ENCODE measurements around the gene MRGPRE. TPM values are rescaled to one million over a fixed set of nuclear protein-coding genes. Genes with fewer than 3 reads are reported as not detected.

Gene MRGPRE
- total RNA-seq, 1 experiment from 2014 or later = not detected

DNA sequence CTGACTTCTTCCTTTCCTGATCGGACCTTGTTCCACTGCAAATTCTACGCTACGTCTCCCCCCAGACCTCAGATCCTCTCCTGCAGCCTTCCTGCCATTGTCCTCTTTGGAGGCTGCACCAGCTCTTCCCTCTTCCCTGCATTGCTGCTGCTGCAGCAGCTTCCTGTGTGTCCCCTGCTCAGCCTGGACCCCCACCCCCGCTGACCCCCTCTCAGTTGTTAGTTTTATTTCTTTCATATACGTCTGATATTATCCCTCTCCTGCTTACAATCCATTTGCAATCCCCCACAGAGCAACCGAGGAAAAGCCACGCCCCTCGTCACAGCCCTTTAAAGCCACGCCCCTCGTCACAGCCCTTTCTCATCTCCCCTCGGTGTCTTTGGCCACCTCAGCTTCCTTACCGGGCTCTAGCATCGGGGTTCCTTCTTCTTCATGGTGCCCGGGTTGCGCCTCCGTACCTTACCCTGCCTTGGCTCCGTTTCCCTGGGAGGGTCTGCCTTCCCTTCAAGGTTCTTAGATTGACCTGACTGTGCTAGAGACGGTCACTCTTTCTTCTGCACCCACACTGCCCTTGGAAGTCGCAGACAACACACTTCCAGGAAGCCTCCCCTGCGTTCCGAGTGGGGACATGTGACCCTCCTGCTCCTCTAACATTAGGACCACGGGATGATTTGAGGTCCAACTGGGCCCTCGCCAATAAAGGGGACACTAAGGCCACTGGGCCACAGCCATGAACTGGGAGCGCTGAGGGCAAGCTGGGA, 18.4 kb downstream of the MRGPRE start:
- DNase-seq (ENCODE audit: low read depth) = no peak

DNA sequence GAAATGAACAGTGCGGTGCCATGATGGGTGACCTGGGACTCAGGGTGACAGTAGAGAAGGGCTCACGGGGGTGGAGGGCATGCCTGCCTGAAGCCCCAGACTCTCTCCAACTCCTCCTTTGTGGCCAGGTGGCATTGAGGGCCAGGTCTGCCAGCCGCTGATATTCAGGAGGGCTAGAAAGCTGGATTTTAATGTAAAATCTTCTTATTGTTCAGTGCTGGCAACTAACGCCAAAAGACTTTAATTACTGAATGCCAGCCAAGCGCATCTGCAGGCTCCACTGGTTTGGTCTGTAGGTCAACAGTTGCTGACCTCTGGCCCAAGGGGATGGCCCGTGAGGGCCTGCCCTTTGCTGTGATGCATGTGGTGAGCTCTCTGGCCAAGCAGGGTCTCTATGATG, 23.9 kb downstream of the MRGPRE start:
- DNase-seq (ENCODE audit: low read depth) = no peak

DNA sequence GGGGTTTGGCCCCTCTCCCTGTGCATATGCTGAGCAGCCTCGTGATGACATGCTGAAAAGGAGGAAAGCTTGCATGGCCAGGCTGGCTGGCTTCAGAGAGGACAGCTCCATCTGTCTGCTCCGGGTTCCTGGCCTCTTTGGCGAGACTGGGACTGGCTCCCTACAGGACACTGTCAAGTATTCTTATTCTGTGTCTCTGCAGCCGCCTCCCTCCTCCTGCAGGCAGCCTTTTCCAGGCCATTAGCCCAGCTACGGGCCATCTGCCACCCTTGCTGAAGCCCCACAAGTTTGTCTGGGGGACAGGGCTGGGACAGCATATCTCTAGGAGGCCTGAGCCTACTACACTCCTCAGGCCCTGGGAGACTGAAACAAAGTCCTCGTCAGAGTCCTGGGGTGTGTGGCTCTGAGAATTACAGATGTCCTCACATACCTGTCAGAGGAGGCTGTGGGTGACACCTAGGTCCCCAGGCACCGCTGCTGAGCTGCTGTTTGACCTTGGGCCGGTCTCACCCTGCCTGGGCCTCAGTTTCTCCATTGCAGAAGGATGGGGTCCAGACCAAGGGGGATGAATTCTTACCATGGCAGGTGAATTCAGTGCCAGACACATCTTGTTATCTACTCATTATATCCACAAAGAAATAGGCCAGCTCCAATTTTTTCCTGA, 24.6 kb downstream of the MRGPRE start:
- no peak for DNase-seq (ENCODE audit: low read depth)

DNA sequence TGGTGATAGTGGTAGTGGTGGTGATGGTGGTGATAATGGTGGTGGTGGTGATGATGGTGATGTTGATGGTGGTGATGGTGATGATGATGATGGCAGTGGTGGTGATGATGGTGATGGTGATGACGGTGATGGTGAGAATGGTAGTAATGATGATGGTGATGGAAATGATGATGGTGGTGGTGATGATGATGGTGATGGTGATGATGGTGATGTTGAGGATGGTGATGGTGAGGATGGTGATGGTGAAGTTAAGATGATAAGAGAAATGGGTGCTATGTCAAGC, 25.4 kb downstream of the MRGPRE start:
- no peak for DNase-seq (ENCODE audit: low read depth)

DNA sequence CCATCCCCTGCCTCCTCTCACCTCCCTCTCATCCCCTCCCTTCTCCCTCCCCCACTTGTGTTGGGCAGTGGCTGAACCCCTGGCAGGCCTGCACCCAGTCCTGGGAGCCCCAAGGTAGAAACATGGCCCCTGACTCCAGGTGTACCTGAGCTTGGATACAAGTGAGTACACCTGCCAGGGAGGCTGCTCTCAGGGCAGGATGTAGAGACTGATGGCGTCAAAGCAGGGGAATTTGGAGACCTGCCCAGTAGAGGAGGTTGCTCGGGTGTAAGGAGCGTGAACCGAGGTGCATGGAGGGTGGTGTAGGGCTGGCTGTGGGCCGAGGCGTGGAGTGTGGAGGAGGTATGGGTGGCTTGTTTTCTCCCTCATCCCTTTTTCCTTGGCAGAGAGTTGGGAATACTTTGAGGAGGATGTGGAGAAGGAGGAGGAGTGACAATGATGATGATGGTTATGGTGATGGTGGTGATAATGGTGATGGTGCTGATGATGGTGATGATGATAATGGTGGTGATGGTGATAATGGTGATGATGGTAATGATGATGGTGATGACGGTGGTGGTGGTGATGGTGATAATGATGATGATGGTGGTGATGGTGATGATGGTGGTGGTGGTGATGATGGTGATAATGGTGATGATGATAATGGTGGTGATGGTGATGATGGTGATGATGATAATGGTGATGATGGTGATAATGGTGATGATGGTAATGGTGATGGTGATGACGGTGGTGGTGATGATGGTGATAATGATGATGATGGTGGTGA, 25.9 kb downstream of the MRGPRE start:
- DNase-seq (ENCODE audit: low read depth) = no peak

DNA sequence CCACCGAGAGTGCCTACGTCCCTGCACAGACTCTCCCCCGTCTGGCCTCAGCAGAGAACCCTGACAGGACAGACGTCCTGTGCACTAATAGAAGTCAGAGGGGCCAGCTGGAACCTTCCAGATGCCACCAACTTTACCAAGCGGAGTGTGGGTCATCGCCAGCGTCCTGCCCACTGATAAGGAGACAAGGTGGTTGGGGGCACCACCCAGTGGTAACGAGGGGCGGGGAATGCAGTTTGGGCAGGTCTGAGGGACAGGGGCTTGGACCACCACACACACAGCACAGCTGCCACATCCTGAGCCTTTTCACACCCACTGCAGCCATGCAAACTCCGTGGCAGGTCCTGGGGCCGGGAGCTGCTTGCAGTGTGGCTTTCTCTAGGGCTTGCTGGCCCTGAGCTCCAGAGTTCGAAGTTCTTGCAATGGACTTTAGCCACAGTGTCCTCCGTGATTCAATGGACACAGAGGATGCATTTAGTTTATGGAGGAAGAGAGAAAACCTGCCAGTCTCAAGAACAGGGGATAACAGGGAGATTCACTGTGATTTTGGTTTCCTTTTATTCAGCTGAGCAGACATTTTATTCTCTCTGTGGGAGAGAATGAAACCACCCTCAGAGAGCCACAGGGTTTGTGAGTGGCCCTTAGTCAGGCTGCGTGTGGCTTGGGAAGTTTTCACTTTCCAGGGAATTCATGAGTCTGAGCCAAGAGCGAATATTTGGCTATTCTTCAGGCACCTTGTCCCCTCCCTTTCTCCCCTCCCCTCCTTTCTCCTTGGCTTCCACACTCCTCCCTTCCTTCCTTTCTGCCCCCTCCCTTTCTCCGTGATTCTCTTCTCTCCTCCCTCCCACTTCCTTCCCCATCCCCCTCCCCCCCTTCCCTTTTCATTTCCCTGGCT, 26.7 kb downstream of the MRGPRE start:
- no peak for DNase-seq (ENCODE audit: low read depth)

DNA sequence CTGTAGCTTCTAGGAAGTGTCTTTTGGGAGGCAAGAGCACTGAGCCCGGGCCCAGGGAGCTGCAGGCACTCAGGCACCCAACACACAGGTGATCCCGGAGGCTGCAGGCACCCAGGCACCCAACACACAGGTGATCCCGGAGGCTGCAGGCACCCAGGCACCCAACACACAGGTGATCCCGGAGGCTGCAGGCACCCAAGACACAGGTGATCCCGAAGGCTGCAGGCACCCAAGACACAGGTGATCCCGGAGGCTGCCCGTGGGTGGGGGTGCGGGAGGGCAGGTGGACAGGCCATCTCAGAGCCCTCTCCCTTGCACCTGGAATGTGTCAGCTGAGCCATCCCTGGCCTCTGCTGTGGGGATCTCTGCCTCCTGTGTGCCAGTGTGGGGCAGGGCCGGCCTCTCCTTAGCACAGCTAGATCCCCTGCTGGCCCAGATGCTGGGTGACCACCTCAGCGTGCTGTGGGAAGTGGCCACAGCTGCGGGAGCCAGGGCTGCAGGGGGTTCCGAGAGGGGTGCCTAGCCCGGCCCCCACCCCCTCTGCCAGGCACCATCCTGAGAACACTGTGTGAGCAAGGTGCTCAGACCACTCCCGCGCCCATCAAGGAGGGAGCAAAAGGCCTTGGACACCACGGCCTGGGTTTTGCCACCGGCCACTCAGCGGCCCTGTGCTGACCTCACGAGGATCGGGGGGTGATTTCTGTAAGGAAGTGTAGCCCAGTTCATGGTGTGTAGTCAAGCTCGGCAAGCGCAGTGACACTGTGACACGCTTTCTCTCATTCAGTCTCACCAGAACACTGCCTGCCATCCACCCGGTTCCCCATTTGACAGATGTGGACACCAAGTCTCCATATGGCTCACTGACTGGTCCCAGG, 27.8 kb downstream of the MRGPRE start:
- no peak for DNase-seq (ENCODE audit: low read depth)

DNA sequence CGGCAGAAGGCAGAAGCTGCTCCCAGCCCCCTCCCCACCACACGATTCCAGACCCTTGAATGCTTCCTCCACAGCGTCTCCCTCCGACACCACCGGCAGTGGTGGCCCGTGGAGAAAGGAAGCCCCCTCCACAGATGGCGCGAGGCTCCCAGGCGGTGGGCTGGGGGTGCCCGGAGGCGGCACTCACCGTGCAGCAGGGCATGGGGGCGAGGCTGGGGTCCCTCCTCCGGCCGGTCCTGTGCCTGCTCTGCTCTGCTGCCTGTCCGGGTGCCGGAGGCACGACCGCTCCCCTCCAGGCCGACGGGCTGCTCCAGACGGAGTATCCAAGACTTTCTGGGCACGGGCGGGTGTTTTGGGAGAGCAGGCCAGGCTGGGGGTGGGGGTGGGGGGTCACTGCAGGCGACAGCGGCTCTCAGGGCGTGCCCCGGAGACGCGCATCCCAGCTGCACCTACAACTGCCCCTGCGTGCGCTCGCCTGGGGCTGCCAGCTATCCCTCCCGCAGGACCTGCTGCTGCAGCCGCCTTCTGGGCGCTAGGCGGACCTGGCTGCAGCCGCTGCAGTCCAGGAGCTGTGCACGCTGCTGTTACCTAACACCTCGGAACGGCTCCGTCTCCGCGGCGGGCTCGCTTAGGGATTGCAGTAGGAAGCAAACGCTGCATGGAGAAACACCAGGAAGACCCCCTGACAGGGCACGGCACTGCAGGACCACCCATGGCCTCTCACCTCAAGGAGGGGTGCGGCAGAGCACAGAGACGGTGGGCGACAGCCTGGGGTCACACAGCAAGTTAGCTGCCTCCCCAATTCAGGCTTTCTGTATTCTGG, 28.8 kb downstream of the MRGPRE start:
- no peak for DNase-seq (ENCODE audit: low read depth)

DNA sequence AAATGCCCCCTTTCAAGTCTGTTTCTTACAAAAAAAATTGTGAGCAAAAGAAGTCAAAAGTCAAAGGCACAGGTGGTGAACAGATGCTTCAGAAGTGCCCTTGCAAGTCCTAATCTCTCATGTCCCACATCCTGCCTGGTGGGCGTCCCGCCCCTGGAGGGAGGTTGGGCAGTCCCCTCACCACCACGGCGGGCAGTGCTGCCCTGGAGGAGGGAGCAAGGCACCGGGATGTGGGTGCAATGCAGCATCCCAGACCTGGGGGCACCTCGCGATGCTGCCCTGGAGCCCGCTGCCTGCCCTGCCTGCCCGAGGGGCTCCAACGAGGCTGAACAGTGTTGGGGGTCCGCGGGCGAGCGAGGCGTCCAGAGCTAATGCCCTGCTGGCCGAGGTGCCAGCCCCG, 29.5 kb downstream of the MRGPRE start:
- no peak for DNase-seq (ENCODE audit: low read depth)

DNA sequence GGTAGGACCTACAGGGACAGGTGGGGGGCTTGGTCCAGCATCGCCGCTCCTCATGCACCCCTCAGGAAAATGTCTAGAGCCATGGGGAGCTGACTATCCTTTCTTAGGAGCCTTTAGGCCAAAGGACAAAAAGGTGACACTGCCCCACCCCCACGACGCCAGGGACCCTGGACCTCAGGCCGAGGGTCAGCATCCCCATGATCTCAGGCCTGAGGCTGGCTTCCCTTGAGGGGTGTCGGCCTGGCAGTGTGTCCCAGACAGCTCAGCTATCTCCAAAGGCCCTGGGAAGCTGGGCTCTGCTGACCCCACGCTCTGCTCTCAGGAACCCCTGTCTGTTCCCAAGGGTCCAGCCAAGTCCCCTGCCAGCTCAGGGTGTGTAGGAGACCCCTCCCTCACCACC, 29.9 kb downstream of the MRGPRE start:
- DNase-seq (ENCODE audit: low read depth) = no peak

DNA sequence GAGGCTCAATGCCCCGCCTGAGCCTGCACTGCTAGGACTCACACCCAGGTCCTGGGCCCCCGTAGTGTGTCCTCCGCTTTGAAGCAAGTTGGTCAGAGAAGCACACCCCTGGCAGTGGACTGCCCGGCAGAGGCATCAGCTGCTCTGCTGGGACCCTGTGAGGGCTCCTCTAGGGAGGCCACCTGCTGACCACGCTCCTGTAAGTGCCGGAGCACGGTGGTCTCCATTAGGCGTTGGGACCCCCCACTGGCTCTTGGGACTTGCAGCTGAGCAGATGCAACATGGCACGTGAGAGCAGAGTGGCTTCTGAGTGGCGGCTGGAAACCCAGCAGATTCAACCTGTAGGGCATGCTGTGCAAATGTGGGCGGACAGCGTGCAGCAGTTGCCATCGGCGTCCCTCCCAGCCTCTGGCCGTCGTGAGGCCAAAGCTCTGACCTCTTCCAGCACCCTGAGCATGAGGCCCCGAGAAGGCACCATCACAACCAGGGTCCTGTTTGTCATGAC, 30.5 kb downstream of the MRGPRE start:
- no peak for DNase-seq (ENCODE audit: low read depth)

DNA sequence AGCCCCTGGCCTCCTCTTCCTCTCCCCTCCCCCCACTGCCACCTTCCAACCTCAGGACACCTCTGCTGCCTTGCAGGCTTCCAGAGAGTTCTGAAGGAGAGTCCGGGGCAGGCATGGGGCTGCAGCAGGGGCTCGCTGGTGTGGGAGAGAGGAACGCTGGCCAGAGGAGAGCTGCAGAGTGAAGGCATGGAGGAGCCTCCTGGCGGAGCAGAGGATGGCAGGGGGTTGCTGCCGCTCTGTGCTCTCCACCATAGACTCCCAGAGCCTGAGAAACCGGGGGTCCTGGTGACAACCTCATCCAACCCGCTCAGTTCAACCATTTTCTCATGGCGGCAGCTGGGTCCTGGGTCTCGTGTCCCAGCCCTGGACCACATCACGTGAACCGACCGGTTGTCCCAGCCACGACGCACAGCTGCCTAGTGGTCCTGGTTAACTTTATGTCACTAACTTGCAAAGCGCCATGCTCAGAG, 31.1 kb downstream of the MRGPRE start:
- DNase-seq (ENCODE audit: low read depth) = no peak

DNA sequence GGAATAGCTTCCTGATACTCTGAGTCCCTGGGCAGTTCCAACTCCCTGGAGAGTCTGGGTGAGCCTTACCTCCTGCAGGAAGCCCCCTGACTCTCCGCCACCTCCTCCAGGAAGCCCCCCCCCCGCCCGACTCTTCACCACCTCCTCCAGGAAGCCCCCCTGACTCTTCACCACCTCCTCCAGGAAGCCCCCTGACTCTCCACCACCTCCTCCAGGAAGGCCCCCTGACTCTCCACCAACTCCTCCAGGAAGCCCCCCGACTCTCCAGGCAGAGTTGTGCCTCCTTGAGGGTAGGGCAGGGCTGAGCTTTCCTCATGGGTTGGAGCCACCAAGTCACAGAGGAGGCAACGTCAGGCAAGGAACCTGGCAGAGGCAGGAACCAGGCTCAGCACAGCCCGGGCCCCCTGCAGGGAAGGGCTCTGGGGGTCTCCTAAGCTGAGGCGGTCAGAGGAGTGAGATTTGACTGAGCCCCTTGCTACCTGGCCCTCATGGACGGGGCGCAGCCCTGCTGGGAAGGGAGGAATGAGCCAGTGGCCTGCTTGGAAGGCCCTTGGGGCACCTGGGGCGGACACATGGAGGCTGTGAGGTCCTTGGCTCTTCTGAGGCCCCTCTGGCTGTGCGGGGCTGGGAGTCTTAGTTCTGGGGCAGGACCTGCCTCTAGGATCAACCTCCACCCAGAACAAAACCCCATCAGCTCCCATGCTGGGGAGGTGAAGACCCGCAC, 31.7 kb downstream of the MRGPRE start:
- no peak for DNase-seq (ENCODE audit: low read depth)

DNA sequence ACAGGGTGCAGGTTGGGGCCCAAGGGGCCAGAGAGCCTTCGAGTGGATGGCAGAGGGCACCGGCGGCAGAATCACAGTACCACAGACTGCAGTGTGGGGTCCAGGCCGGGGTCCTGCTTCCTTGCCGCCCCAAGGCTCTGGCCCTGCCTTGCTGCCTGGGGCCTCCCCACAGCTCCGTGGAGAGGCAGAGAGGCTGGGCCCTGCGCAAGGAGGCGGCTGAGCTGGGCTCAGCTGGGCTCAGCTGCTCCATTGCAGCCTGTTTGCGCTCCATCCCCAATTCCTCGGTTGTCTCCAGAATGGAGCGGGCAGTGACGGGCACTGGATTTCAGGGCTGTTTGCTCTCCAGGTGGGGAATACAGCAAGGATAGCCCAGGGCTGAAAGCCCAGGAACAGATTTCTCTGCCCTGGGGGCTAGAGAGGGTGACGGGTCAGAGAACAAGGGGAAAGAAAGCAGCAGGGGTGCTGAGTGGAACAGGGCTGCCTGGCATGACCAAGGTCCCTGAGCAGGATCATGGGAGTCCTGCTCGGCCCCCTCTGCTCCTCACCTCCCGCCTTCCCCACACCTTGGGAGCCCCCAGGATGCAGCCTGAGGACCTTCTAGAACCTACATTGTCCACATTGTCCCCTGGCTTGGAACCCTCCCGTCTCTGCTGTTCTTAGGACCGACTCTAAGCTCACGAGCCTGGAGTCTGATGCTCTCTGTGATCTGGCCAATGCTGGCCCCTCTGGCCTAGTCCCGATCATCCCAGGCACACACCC, 32.5 kb downstream of the MRGPRE start:
- no peak for DNase-seq (ENCODE audit: low read depth)

DNA sequence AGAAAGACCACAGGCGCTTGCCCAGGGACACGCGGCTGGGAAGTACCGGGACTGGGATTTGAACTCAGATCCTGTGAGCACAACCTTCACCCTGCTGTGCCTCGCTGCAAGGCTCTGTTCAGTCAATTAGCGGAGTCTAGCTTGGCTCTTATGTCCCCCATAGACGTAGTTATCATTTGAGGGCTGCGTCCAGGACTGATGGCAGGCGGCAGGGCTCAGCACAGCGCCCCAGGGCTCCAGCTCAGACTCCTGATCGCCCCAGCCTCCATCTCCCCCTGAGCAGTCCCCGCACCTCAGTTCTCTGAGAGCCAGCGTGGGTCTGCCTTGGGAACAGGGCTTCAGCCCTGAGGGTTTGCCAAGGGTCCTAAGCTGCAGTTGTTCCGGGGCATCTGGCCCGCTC, 33.4 kb downstream of the MRGPRE start:
- no peak for DNase-seq (ENCODE audit: low read depth)

DNA sequence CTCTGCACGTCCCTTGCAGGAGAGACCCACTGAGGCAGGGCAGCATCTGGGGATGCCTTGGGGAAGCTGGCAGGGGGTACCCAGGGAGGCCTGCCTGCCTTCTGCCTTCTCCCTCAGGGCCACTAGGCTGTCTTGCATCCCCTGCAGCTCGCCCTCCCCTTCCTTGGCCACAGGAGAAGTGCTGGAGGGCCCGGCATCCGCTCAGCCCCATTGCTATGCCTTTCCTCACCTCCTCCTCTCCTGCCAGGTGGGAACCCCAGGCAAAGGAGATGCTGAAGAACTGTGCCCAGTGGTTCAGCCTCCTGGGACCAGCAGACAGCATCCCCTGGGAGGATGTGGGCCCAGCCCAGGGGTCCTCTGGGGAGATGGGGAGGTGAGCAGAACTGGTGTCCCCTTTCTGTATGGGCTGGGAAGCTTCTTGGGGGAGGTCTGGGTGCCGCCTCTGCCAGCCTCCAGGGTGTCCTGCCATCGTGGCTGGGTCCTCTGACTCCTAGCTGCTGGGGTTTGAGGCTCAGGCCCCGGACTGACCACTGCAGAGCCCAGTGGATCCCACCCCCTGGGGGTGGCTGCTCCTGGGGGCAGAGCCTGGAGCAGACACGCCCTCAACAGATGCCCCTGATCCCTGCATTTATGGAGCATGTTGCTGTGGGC, 34.2 kb downstream of the MRGPRE start:
- DNase-seq (ENCODE audit: low read depth) = no peak

DNA sequence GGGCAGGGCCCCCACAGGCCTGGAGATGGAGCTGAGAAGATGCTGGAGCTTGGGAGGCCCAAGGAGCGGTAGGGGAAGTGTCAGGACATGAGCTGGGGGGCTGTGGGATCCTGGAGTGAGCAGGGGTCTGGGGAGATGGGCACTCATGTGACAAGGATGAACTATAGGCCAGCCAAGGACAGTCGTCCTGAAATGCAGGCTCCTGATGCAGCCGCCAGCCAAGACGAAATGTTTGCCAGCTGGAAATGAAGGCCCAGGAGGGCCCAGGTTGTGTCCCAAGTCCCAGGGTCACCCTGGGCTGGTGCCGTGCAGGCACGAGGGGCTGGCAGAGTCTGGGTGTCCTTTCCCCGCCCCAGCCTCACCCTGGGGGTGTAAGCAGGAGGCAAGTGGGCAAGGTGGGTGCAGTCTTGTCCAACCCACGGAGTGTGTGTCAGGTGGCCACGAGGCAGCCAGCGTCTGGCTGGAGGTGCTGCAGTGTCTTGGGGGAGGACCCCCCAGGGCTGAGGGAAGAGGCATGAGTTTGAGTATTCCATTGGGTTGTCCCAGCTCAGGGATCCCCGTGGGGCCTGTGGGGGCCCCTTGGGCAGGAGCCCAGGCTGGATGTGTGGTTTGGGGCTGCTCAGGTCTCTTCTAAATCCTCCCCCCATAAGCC, 35.0 kb downstream of the MRGPRE start:
- no peak for DNase-seq (ENCODE audit: low read depth)

All from Daoy (cell line).